ENCODE data around the gene RSPH1.

RSPH1 gene

GRCh38 chr21:42530167-42530518 is 34.1 kb upstream of the RSPH1 start:
- DNase-seq, result peak; percentile 23 to 37

DNA sequence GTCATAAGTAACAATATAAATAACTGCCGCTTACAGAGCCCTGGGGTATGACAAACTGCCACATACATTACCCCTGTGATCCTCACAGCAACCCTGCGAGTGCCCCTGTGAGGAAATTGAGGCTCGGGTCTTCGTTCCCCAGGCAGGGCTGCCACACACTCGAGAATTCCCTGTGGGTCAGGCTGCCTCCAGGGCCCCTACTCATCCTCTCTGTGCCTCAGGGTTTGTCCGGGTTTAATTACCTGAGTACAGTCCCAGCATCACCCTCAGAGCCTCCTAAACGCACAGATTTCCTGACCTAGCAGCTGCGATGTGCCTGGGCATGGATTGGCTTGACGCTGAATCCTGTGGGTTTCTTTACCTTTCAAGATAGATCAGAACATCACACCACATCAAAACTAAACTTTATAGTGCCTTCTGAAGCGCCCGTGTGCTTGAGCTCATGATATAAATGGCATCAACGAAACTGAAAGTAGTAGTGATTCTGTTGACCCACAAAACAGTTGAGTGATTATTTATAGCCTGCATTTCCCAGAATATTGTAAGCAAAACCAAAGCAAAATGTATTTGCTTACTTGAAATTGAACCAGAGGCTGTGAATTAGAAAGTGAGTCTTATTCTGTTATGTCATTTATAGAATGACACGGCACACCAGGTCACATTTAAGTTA is 31.6 kb upstream of the RSPH1 start:
- DNase-seq, result peak; percentile 47 to 66

DNA sequence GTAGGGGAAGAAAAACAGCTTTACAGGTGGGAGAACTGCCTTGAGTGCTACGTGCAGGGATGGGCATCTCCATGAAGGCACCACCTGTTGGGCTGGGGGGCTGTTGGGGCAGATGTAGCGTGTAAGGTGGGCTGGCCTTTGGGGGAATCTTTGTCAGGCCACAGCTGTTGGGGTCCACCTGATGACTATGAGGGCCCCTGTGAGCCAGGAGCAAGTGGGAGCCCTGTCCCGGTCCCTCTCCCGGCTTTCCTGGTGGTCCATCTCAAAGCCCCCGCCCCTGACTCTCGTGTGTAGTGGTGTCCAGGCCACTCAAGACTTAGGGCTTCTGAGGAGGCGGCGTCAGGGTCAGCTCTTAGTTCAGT is 31.1 kb upstream of the RSPH1 start:
- no peak for DNase-seq

DNA sequence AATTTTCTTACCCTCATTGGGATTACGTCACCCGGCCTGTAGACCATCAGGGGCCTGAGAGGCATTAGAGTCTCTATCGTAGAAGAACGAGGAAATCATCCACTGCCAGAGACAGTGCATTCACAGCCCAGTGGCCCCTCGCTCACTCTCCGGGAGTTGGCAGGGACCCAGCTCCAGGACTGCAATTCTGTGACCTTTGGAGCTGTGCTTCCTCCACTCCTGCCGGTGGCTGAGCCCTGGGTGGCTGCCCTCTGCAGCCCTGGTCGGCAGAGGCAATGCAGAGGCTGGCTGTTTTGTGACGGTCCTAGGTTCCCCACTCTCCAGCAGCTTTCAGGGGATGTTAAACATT is 30.3 kb upstream of the RSPH1 start:
- DNase-seq, result no peak

GRCh38 chr21:42525676-42526378 is 29.8 kb upstream of the RSPH1 start:
- DNase-seq, result no peak

GRCh38 chr21:42525029-42525581 is 29.1 kb upstream of the RSPH1 start:
- no peak for DNase-seq

GRCh38 chr21:42524341-42525028 is 28.5 kb upstream of the RSPH1 start:
- peak in 1 of 2 experiments; percentile 16 for DNase-seq

- DNase-seq, result no peak
Measured at GRCh38 chr21:42523941-42524340, 27.9 kb upstream of the RSPH1 start.

- no peak for DNase-seq
Measured at GRCh38 chr21:42523211-42523610, 27.2 kb upstream of the RSPH1 start.

DNA sequence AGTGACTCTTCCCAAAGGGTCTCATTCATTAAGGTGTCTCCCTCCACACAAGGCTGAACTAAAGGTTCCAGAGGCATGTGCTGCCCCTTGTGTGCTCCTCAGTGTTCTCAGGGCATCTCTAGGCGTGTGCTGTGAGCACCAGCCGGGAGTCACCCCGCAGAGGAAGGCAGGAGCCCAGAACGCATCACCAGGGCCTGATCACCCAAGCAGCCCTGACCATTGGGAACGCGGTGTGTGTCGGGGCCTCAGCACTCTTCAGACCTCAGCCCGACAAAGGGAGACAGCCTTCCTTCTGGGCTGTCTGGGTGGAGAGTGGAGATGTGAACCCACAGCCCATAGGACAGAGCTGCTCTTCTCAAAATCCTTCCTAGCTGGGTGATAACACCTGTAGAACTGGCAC is 26.7 kb upstream of the RSPH1 start:
- DNase-seq, result no peak

GRCh38 chr21:42522271-42522670 is 26.2 kb upstream of the RSPH1 start:
- no peak for DNase-seq

DNA sequence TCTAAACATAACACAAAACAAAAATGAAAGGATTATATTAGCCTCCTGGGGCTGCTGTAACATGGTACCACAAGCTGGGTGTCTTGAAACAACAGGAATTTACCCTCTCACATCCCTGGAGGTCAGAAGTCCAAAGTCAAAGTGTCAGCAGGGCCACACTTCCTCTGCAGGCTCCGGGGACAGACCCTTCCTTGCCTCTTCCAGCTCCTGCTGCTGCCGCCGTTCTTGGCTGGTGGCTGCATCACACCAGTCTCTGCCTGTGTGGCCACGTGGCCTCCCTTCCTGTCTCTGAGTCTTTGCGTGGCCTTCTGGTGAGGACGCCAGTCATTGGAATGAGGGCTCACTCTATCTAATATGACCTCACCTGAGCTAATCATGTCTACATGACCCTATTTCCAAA is 25.8 kb upstream of the RSPH1 start:
- no peak for DNase-seq

DNA sequence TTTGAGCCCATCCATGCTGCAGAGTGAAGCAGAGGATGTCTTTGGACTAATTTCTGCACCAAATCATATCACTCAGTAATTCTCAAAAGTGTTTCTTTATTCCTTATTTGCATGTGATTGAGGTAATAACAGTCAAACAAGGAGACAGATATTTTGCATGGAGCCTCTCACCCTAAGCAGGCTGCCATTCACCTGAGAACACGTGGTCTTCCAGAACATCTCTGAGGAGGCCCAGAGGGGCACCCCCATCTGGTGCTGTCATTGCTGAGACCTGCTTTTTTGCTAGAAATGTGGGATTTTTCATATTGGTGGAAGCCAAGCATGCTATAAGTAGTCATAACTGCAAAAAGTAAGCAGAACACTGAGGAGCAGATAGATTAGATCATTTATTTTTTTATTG is 25.4 kb upstream of the RSPH1 start:
- no peak for DNase-seq

DNA sequence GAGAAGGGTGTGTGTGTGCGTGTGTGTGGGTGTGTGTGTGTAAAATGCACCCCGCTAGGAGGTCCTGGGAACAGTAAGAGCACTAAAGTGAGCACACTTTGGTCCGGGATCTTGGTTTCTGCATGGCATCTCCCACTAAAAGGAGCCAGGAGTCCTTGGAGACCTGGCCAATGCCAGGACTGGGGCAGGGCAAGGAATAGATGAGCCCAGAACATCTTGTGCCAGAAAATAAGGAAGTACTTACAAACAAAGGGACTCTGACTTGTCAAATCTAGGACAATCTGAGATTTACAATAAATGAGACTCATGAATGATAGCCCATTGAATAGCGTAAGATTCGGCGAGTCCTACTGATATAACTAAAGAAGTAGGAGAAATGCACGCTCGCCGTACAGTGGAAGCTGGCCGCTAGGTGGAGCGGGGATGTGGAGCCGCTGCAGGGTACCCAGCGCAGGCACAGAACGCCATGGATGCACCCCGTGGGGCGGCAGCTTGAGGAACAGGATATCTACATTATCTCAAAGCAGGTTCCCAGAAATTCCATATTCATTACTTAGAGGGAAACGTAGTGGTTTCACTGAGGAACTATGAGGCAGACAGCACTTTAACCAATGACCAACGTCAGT is 24.7 kb upstream of the RSPH1 start:
- DNase-seq, result no peak

DNA sequence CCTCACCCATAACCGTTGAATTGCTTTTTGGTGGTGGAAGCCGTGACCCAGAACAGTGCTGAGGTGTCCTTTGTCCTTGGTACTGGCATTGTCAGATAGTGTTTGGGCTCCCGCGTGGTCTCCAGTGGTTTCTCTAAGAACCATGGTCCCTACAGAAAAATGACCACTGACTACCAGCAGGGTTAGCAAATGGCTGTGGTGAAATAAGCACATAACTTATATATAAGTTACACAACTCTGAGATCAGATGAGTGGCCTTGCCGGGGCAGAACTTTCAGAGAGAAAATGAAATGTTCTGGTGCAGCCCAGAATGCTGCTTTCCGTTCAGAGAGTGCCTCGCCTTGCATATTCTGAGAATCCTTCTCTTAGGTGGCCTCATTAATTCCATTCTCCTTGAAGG is 22.6 kb upstream of the RSPH1 start:
- no peak for DNase-seq

DNA sequence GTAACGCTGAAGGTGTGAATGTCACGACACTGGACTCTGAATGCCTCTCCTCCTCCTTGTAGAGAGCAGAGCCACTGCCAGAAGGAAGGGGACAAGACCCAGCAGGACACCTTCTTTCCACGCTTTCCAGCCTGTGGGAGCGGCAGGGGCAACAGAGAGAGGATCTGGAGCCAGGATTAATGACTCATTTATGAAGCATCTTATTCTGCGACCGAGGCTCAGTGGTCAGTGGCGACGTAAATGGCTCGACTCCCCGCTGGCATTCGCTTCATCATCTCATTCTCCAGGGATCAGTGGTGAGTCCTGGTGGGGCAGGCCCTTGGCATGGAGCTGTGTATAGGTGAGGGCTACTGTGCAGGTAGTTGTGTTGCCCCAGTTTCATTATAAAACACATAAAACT is 22.2 kb upstream of the RSPH1 start:
- DNase-seq, result no peak

- no peak for DNase-seq
Measured at GRCh38 chr21:42515708-42516502, 19.9 kb upstream of the RSPH1 start.

DNA sequence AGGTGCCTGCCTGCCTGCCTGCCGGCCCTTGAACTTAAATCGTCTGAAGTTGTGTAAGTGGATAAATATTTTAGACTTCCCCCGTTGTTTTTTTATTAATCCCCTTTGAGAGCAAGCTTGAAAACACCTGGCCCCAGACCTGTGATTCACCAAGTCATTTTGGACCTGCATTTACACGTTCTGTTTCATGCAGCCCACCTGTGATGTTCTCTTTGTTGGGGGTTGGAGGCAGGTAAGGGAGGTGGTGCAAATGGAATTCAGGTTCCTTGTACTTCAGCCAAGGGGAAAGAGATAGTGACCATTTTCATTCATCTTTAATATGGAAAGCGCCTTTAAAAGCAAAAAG is 18.8 kb upstream of the RSPH1 start:
- DNase-seq, result no peak

GRCh38 chr21:42513985-42514882 is 18.2 kb upstream of the RSPH1 start:
- DNase-seq, result peak; percentile 72 to 76

GRCh38 chr21:42513151-42513984 is 17.3 kb upstream of the RSPH1 start, which contains the start of gene SLC37A1:
Gene SLC37A1, plus strand, starts transcription at chr21:42513852. Its CDS starts 4,603 bp downstream, at chr21:42518455.
- peak; percentile 36 to 37 for DNase-seq

Measured in activated CD4-positive, alpha-beta T cell treated with anti-CD3 and anti-CD28 coated beads, Interleukin-2, amount 50 U/mL, for 48 hours (primary cell).